Endothelial cell of umbilical vein (primary cell): ENCODE results near the gene GRIK3. TPM values are rescaled to one million over a fixed set of nuclear protein-coding genes. Genes with fewer than 3 reads are reported as not detected.

Source experiments
- BruUV-seq: library from RNA; stranded (reverse); fragments of 400-500 nt; replicated peaks from 2 replicates; lab custom pipeline; 2021; lab: Mats Ljungman, UMichigan
- CTCF ChIA-PET: fragments of 300-600, 350-600 bp; sonication (Branson Sonifier 250); formaldehyde crosslinking; loops from one replicate; lab custom pipeline; 2021; ENCODE audit warnings: antibody characterized with exemption, inconsistent platforms; lab: Charles Lee
- POLR2A ChIA-PET: fragments of 300-600, 350-600 bp; sonication (Branson Sonifier 250); formaldehyde crosslinking; loops from one replicate; lab custom pipeline; 2021; ENCODE audit warnings: antibody characterized with exemption, inconsistent platforms; lab: Charles Lee
- DNase-seq: peaks from one replicate; pipeline ENCODE4 v3.0.0-alpha.2; 2011; ENCODE audit warnings: low read depth, low spot score
- FAIRE-seq: peaks from 2 replicates; lab custom pipeline; 2011; peaks lifted over from hg19 to GRCh38; lab: Jason Lieb, UNC
- H2AFZ ChIP-seq: 2 replicates; pipeline ENCODE4 v1.6.0; 2012; ENCODE audit warnings: low read depth, low read length, control low read depth, inconsistent platforms
- H3K27ac ChIP-seq: 2 replicates; pipeline ENCODE4 v1.5.1; 2011; ENCODE audit warnings: low read depth, mild to moderate bottlenecking, control low read depth, low read length, moderate library complexity; ENCODE audit not compliant: insufficient read depth
- H3K27me3 ChIP-seq, 2 experiments: 2 replicates each; pipeline versions ENCODE4 v1.6.0 to v1.6.1; 2011; ENCODE audit warnings: low read length in 2 of 2, mixed read lengths in 1 of 2; ENCODE audit not compliant: control insufficient read depth in 2 of 2, insufficient read depth in 2 of 2
- H3K36me3 ChIP-seq, 2 experiments: 2 replicates in 1 of 2; 3 replicates in 1 of 2; pipeline ENCODE4 v1.5.1; 2011; ENCODE audit warnings: low read length in 2 of 2, mild to moderate bottlenecking in 1 of 2, moderate library complexity in 1 of 2; ENCODE audit not compliant: control insufficient read depth in 2 of 2, insufficient read depth in 2 of 2; ENCODE audit errors: extremely low read depth in 1 of 2
- H3K4me1 ChIP-seq: 3 replicates; pipeline ENCODE4 v1.5.1; 2011; ENCODE audit warnings: mild to moderate bottlenecking, low read length; ENCODE audit not compliant: control insufficient read depth, insufficient read depth; ENCODE audit errors: extremely low read depth
- H3K4me2 ChIP-seq: 2 replicates; pipeline ENCODE4 v1.6.1; 2011; ENCODE audit warnings: low read length, control low read depth, mixed read lengths; ENCODE audit not compliant: insufficient read depth
- H3K4me3 ChIP-seq, 3 experiments: fragments of 200-600 bp in 1 of 3; sonication (generic), shearing (Covaris generic) in 1 of 3; replicated peaks in 1 of 3; 2 replicates each; pipeline ENCODE4 v1.5.1; 2011 to 2016; ENCODE audit warnings: control low read depth in 3 of 3, low read length in 3 of 3, mild to moderate bottlenecking in 2 of 3, inconsistent platforms in 1 of 3, low read depth in 1 of 3, moderate library complexity in 1 of 3; ENCODE audit not compliant: insufficient read depth in 1 of 3
- H3K79me2 ChIP-seq: 2 replicates; pipeline ENCODE4 v1.6.0; 2012; ENCODE audit warnings: low read length, inconsistent platforms; ENCODE audit not compliant: control insufficient read depth, insufficient read depth
- H3K9ac ChIP-seq: replicated peaks from 2 replicates; pipeline ENCODE3; 2011; ENCODE audit warnings: low read length, control low read depth; ENCODE audit not compliant: insufficient read depth; ENCODE audit errors: extremely low read depth
- H3K9me1 ChIP-seq: replicated peaks from 3 replicates; pipeline ENCODE4 v1.6.0; 2011; ENCODE audit warnings: mild to moderate bottlenecking, low read length; ENCODE audit not compliant: control insufficient read depth, insufficient read depth; ENCODE audit errors: extremely low read depth
- H3K9me3 ChIP-seq: replicated peaks from 2 replicates; pipeline ENCODE4 v1.5.1; 2012; ENCODE audit warnings: low read length, inconsistent platforms; ENCODE audit not compliant: control insufficient read depth, insufficient read depth
- H4K20me1 ChIP-seq: replicated peaks from 2 replicates; pipeline ENCODE3; 2011; ENCODE audit warnings: mild to moderate bottlenecking, low read length; ENCODE audit not compliant: control insufficient read depth, insufficient read depth; ENCODE audit errors: extremely low read depth
- CTCF ChIP-seq, 2 donors: IDR thresholded peaks; 1 replicate in 1 of 2; 2 replicates in 1 of 2; pipeline ENCODE4 v1.5.1; 2011; ENCODE audit warnings: low read length in 2 of 2, mild to moderate bottlenecking in 2 of 2, moderate library complexity in 2 of 2, control low read depth in 1 of 2, inconsistent platforms in 1 of 2, low read depth in 1 of 2; ENCODE audit not compliant: insufficient read depth in 1 of 2; ENCODE audit errors: extremely low read depth in 1 of 2
- FOS ChIP-seq: IDR thresholded peaks from 2 replicates; pipeline ENCODE4 v1.6.1; 2011; ENCODE audit warnings: mild to moderate bottlenecking, low read length, moderate library complexity, borderline replicate concordance; ENCODE audit not compliant: insufficient read depth
- GATA2 ChIP-seq: IDR thresholded peaks from 2 replicates; pipeline ENCODE4 v1.7.0; 2011; ENCODE audit warnings: low read depth, mild to moderate bottlenecking, moderate library complexity, mixed read lengths, low read length; ENCODE audit not compliant: insufficient read length, insufficient read depth
- JUN ChIP-seq: IDR thresholded peaks from 2 replicates; pipeline ENCODE4 v1.6.1; 2011; ENCODE audit warnings: borderline replicate concordance, low read depth; ENCODE audit not compliant: insufficient read length, insufficient read depth
- MYC ChIP-seq: IDR thresholded peaks from one replicate; pipeline ENCODE4 v1.6.1; 2011; ENCODE audit warnings: mild to moderate bottlenecking, low read depth, low read length
- dilution Hi-C: fragments of 300-500 bp; cut with MboI; formaldehyde crosslinking; loops from one replicate; pipeline ENCODE4 v1.15.0; 2019; ENCODE audit warnings: low sequenced_read_pairs; ENCODE audit not compliant: extremely low pct_ligation_motif_present
- intact Hi-C: fragments of 100-400 bp; cut with micrococcal nuclease; formaldehyde crosslinking; loops from one replicate; pipeline ENCODE4 v1.10.0; 2022
- polyA plus RNA-seq, 4 experiments: library from polyadenylated mRNA; depleted of rRNA in 3 of 4; stranded (reverse) in 3 of 4; unstranded in 1 of 4; fragments of >200 nt; gene quantifications; 2 replicates each; pipeline versions ENCODE4 v1.2.1 to v1.2.3, GENCODE V29; 2011 to 2012; ENCODE audit warnings: missing spikeins in 1 of 4
- total RNA-seq: library from RNA; stranded (reverse); gene quantifications from 2 replicates; pipeline ENCODE4 v1.2.3, GENCODE V29; 2021

The GRIK3 gene
- total and polyA plus RNA-seq, 2 donors (not counting 3 experiments of a cell fraction or from before 2014, with no cell fraction given): not detected

GRCh38 chr1:36835017-36835695, 199.2 kb downstream of the GRIK3 start:
- Histone ChIP-seq H2AFZ (no peak overlapping the region), H4K20me1 (no peaks in the 10 kb centered on the region), H3K4me3 (no peak overlapping the region), H3K9me1 (no peaks in the 10 kb centered on the region), H3K9ac (no peak overlapping the region), H3K79me2 (no peaks in the 10 kb centered on the region), H3K36me3 (no peaks in the 10 kb centered on the region), H3K27me3 (no peaks in the 10 kb centered on the region), H3K27ac (no peak overlapping the region), H3K4me2 (no peak overlapping the region), H3K9me3 (no peaks in the 10 kb centered on the region), H3K4me1 (no peaks in the 10 kb centered on the region)
- no TSS peak for BruUV-seq
- FAIRE-seq: no peak
- TF ChIP-seq GATA2: no peak
- no peak for TF ChIP-seq FOS
- TF ChIP-seq JUN: no peak
- no peak for TF ChIP-seq MYC
- no peak for TF ChIP-seq CTCF (IDR thresholded peaks at IDR 0.05; ENCODE audit: extremely low read depth in 1 of 2, insufficient read depth in 1 of 2, low read depth in 1 of 2, low read length in 2 of 2)
- POLR2A ChIA-PET: no interaction called here
- dilution Hi-C loops (no loop called here), intact Hi-C loops (no loop called here)
- no peak for DNase-seq
- CTCF ChIA-PET: no interaction called here

GRCh38 chr1:36834586-36834985, 199.7 kb downstream of the GRIK3 start:
- dilution Hi-C loops: no loop called here
- TF ChIP-seq JUN (no peak), GATA2 (no peak), MYC (no peak)
- H3K9me3 ChIP-seq: no peaks in the 10 kb centered on the region
- FAIRE-seq: no peak
- H4K20me1 ChIP-seq: no peaks in the 10 kb centered on the region
- no peak overlapping the region for H3K9ac ChIP-seq
- ChIA-PET CTCF (no interaction called here), POLR2A (no interaction called here)
- no peak overlapping the region for H3K27ac ChIP-seq
- intact Hi-C loops: no loop called here
- no peaks in the 10 kb centered on the region for H3K27me3 ChIP-seq
- H3K4me3 ChIP-seq: no peak overlapping the region
- no peaks in the 10 kb centered on the region for H3K36me3 ChIP-seq
- no peak overlapping the region for H2AFZ ChIP-seq
- no peak for DNase-seq
- H3K9me1 ChIP-seq: no peaks in the 10 kb centered on the region
- H3K4me1 ChIP-seq: no peaks in the 10 kb centered on the region
- H3K4me2 ChIP-seq: no peak overlapping the region
- no TSS peak for BruUV-seq
- no peaks in the 10 kb centered on the region for H3K79me2 ChIP-seq
